OCI-LY1 (cell line): ENCODE results near the gene TTC12.

Experiments used
- H2AFZ ChIP-seq: fragments of 200-600 bp; sonication (generic), shearing (Covaris generic); 2 replicates; pipeline ENCODE4 v1.6.0; 2014; ENCODE audit warnings: antibody characterized with exemption, mild to moderate bottlenecking, low read length
- H3F3A ChIP-seq: fragments of 200-600 bp; sonication (generic), shearing (Covaris generic); 2 replicates; pipeline ENCODE4 v1.6.0; 2014; ENCODE audit warnings: mild to moderate bottlenecking, antibody characterized with exemption, low read length, moderate library complexity; ENCODE audit not compliant: insufficient read depth
- H3K27ac ChIP-seq: fragments of 200-600 bp; sonication (generic); 2 replicates; pipeline ENCODE4 v1.5.1; 2014; ENCODE audit warnings: low read length, mixed run types, mild to moderate bottlenecking, low read depth; ENCODE audit not compliant: poor library complexity, severe bottlenecking
- H3K27me3 ChIP-seq: fragments of 200-600 bp; sonication (generic); 2 replicates; pipeline ENCODE4 v1.6.0; 2014; ENCODE audit warnings: antibody characterized with exemption, mild to moderate bottlenecking, low read length, moderate library complexity; ENCODE audit not compliant: insufficient read depth
- H3K36me3 ChIP-seq: fragments of 200-600 bp; sonication (generic); 2 replicates; pipeline ENCODE4 v1.6.1; 2014; ENCODE audit warnings: mild to moderate bottlenecking, antibody characterized with exemption, low read length, moderate library complexity, mixed read lengths; ENCODE audit not compliant: insufficient read depth
- H3K4me1 ChIP-seq: fragments of 200-600 bp; sonication (generic); 2 replicates; pipeline ENCODE4 v1.5.1; 2014; ENCODE audit warnings: mild to moderate bottlenecking, low read length, moderate library complexity; ENCODE audit not compliant: insufficient read depth, severe bottlenecking
- H3K4me2 ChIP-seq: fragments of 200-600 bp; sonication (generic), shearing (Covaris generic); 2 replicates; pipeline ENCODE4 v1.6.1; 2014; ENCODE audit warnings: low read length
- H3K4me3 ChIP-seq: fragments of 200-600 bp; sonication (generic); 2 replicates; pipeline ENCODE4 v1.5.1; 2014; ENCODE audit warnings: low read length, low read depth, mild to moderate bottlenecking, mixed read lengths; ENCODE audit not compliant: poor library complexity, severe bottlenecking
- H3K79me2 ChIP-seq: fragments of 200-600 bp; shearing (Covaris generic); 2 replicates; pipeline ENCODE4 v1.6.1; 2016; ENCODE audit warnings: mixed run types, low read length, mixed read lengths; ENCODE audit not compliant: insufficient read depth
- H3K9ac ChIP-seq: fragments of 200-600 bp; sonication (generic), shearing (Covaris generic); 2 replicates; pipeline ENCODE4 v1.6.1; 2014; ENCODE audit warnings: mild to moderate bottlenecking, low read length, mixed read lengths
- H3K9me2 ChIP-seq: fragments of 200-600 bp; sonication (generic), shearing (Covaris generic); 2 replicates; pipeline ENCODE4 v1.6.1; 2014; ENCODE audit warnings: low read depth, mild to moderate bottlenecking, low read length, mixed read lengths
- H3K9me3 ChIP-seq: fragments of 200-600 bp; shearing (Covaris generic); 2 replicates; pipeline ENCODE4 v1.6.1; 2014; ENCODE audit warnings: low read length, mixed read lengths
- H4K20me1 ChIP-seq: fragments of 200-600 bp; sonication (generic), shearing (Covaris generic); 2 replicates; pipeline ENCODE4 v1.6.0; 2016; ENCODE audit warnings: mild to moderate bottlenecking, low read length; ENCODE audit not compliant: insufficient read depth
- EZH2 ChIP-seq: fragments of 200-600 bp; sonication (generic), shearing (Covaris generic); IDR thresholded peaks from 2 replicates; pipeline ENCODE4 v1.8.0; 2017; ENCODE audit warnings: borderline replicate concordance, mixed run types, mild to moderate bottlenecking, antibody characterized with exemption, low read length, moderate library complexity, mixed read lengths
- TF ChIP-seq, protein P1 (sequence below): fragments of 200-600 bp; sonication (generic), shearing (Covaris generic); IDR thresholded peaks from 2 replicates; pipeline ENCODE4 v1.5.1; 2017; ENCODE audit warnings: mild to moderate bottlenecking, antibody characterized with exemption, low read length, moderate library complexity, mixed read lengths

The TTC12 gene

GRCh38 chr11:113370634-113371033 is 56.3 kb downstream of the TTC12 start:
- H3K9me3 ChIP-seq, result no peaks in the 10 kb centered on the region
- no peaks in the 10 kb centered on the region for H3F3A ChIP-seq
- H3K27me3 ChIP-seq, result no peaks in the 10 kb centered on the region
- no peak overlapping the region for H3K9ac ChIP-seq
- TF ChIP-seq, protein P1, sequence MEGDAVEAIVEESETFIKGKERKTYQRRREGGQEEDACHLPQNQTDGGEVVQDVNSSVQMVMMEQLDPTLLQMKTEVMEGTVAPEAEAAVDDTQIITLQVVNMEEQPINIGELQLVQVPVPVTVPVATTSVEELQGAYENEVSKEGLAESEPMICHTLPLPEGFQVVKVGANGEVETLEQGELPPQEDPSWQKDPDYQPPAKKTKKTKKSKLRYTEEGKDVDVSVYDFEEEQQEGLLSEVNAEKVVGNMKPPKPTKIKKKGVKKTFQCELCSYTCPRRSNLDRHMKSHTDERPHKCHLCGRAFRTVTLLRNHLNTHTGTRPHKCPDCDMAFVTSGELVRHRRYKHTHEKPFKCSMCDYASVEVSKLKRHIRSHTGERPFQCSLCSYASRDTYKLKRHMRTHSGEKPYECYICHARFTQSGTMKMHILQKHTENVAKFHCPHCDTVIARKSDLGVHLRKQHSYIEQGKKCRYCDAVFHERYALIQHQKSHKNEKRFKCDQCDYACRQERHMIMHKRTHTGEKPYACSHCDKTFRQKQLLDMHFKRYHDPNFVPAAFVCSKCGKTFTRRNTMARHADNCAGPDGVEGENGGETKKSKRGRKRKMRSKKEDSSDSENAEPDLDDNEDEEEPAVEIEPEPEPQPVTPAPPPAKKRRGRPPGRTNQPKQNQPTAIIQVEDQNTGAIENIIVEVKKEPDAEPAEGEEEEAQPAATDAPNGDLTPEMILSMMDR, result no peak
- no peak for TF ChIP-seq EZH2
- H3K4me1 ChIP-seq, result no peaks in the 10 kb centered on the region
- no peaks in the 10 kb centered on the region for H3K9me2 ChIP-seq
- H3K79me2 ChIP-seq, result no peaks in the 10 kb centered on the region
- H4K20me1 ChIP-seq, result no peaks in the 10 kb centered on the region
- H3K27ac ChIP-seq, result no peak overlapping the region
- no peak overlapping the region for H3K4me3 ChIP-seq
- H3K4me2 ChIP-seq, result no peak overlapping the region
- H3K36me3 ChIP-seq, result no peaks in the 10 kb centered on the region
- H2AFZ ChIP-seq, result no peak overlapping the region

- no peaks in the 10 kb centered on the region for H3F3A ChIP-seq
- no peaks in the 10 kb centered on the region for H3K9me3 ChIP-seq
- no peak overlapping the region for H3K4me3 ChIP-seq
- H3K27me3 ChIP-seq, result no peaks in the 10 kb centered on the region
- H3K36me3 ChIP-seq, result no peaks in the 10 kb centered on the region
- H3K27ac ChIP-seq, result no peak overlapping the region
- no peaks in the 10 kb centered on the region for H3K9me2 ChIP-seq
- no peak overlapping the region for H3K4me2 ChIP-seq
- H4K20me1 ChIP-seq, result no peaks in the 10 kb centered on the region
- H3K79me2 ChIP-seq, result no peaks in the 10 kb centered on the region
- H3K9ac ChIP-seq, result no peak overlapping the region
- no peak overlapping the region for H2AFZ ChIP-seq
- no peaks in the 10 kb centered on the region for H3K4me1 ChIP-seq
- TF ChIP-seq, protein P1, result peak; percentile 15; the same call in 1 of the 2 replicates
- TF ChIP-seq EZH2, result no peak
Observed at GRCh38 chr11:113372309-113372708, 57.9 kb downstream of the TTC12 start.

DNA sequence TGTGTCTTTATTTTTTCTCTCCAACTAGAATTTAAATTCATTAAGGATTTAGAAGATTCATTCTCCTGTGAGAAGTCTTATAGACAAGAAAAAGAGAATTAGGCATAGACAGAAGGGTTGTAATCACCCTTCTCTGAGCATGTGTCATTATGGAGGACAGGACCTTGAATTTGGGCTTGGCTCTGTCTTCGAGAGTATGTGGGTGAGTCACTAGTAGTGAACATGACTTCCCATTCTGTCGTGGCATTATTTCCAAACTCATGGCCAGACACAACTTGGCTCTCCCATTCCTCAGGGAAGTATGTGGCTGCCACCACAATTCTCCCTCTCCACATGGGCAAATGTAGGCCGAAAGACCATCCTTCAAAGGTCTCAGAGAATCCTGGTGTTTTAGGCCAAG is 58.9 kb downstream of the TTC12 start:
- TF ChIP-seq, protein P1, result no peak
- no peak for TF ChIP-seq EZH2
- H3K9me3 ChIP-seq, result no peaks in the 10 kb centered on the region
- H3K9me2 ChIP-seq, result no peaks in the 10 kb centered on the region
- no peak overlapping the region for H3K4me3 ChIP-seq
- H3K4me1 ChIP-seq, result no peaks in the 10 kb centered on the region
- no peak overlapping the region for H3K4me2 ChIP-seq
- no peaks in the 10 kb centered on the region for H3K27me3 ChIP-seq
- H4K20me1 ChIP-seq, result no peaks in the 10 kb centered on the region
- H3K79me2 ChIP-seq, result no peaks in the 10 kb centered on the region
- H3K27ac ChIP-seq, result no peak overlapping the region
- H3K36me3 ChIP-seq, result no peaks in the 10 kb centered on the region
- H2AFZ ChIP-seq, result no peak overlapping the region
- H3F3A ChIP-seq, result no peaks in the 10 kb centered on the region
- no peak overlapping the region for H3K9ac ChIP-seq
